H1 (cell line): Measurements from ENCODE around the gene HES4. TPM values are rescaled to one million over a fixed set of nuclear protein-coding genes. Genes with fewer than 3 reads are reported as not detected.

ENCODE experiments used
- CTCF ChIA-PET: fragments of 300-600 bp; sonication (Branson Sonifier 250); formaldehyde crosslinking; loops from one replicate; lab custom pipeline; 2021; ENCODE audit not compliant: partially characterized antibody; lab: Charles Lee
- POLR2A ChIA-PET: fragments of 300-600 bp; sonication (Branson Sonifier 250); formaldehyde crosslinking; loops from one replicate; lab custom pipeline; 2021; ENCODE audit warnings: inconsistent platforms; ENCODE audit not compliant: partially characterized antibody; lab: Charles Lee
- DNase-seq, 2 experiments: peaks; one replicate each; pipeline versions ENCODE4 v3.0.0 to v3.0.0-alpha.2; 2010 to 2022; ENCODE audit warnings: low spot score in 2 of 2, low read depth in 1 of 2, mixed read lengths in 1 of 2
- FAIRE-seq: peaks from 2 replicates; lab custom pipeline; 2011; peaks lifted over from hg19 to GRCh38; lab: Jason Lieb, UNC
- H2AFZ ChIP-seq: 2 replicates; pipeline ENCODE4 v1.8.1; 2012; ENCODE audit warnings: low read length, inconsistent platforms
- H2AK5ac ChIP-seq: 2 replicates; pipeline ENCODE4 v1.6.1; 2013; ENCODE audit warnings: low read depth, low read length
- H2BK120ac ChIP-seq: replicated peaks from 2 replicates; pipeline ENCODE3; 2013; ENCODE audit warnings: low read depth, low read length, inconsistent platforms
- H2BK12ac ChIP-seq: 2 replicates; pipeline ENCODE4 v1.6.1; 2013; ENCODE audit warnings: low read depth, low read length
- H2BK15ac ChIP-seq: 2 replicates; pipeline ENCODE4 v1.6.1; 2013; ENCODE audit warnings: low read length
- H2BK20ac ChIP-seq: 2 replicates; pipeline ENCODE4 v1.6.1; 2013; ENCODE audit warnings: low read length
- H2BK5ac ChIP-seq: 2 replicates; pipeline ENCODE4 v1.6.1; 2013; ENCODE audit warnings: low read depth, low read length
- H3K14ac ChIP-seq: 2 replicates; pipeline ENCODE4 v1.6.1; 2013; ENCODE audit warnings: inconsistent platforms; ENCODE audit not compliant: insufficient read length
- H3K18ac ChIP-seq: 2 replicates; pipeline ENCODE4 v1.6.1; 2013; ENCODE audit warnings: low read length; ENCODE audit errors: extremely low read depth
- H3K23ac ChIP-seq: 2 replicates; pipeline ENCODE4 v1.6.1; 2013; ENCODE audit warnings: inconsistent platforms; ENCODE audit not compliant: insufficient read length
- H3K23me2 ChIP-seq: 2 replicates; pipeline ENCODE4 v1.6.1; 2013; ENCODE audit warnings: low read depth, low read length
- H3K27ac ChIP-seq: 2 replicates; pipeline ENCODE4 v1.6.1; 2011; ENCODE audit warnings: low read depth, low read length, inconsistent platforms
- H3K27me3 ChIP-seq, 4 experiments: replicated peaks in 1 of 4; 1 replicate in 1 of 4; 2 replicates in 3 of 4; pipeline versions ENCODE4 v1.6.1 to v1.8.1; 2011 to 2013; ENCODE audit warnings: low read length in 3 of 4, mild to moderate bottlenecking in 3 of 4, inconsistent platforms in 2 of 4, mixed read lengths in 2 of 4, moderate library complexity in 1 of 4; ENCODE audit not compliant: control insufficient read depth in 3 of 4, insufficient read depth in 3 of 4; ENCODE audit errors: extremely low read depth in 1 of 4
- H3K36me3 ChIP-seq, 4 experiments: 2 replicates each; pipeline versions ENCODE4 v1.6.1 to v1.8.1; 2011 to 2013; ENCODE audit warnings: mild to moderate bottlenecking in 4 of 4, low read length in 3 of 4, moderate library complexity in 2 of 4, control low read depth in 1 of 4, inconsistent platforms in 1 of 4; ENCODE audit not compliant: insufficient read depth in 4 of 4, control insufficient read depth in 2 of 4
- H3K4ac ChIP-seq: replicated peaks from 2 replicates; pipeline ENCODE3; 2013; ENCODE audit warnings: low read length, low read depth, mixed read lengths, inconsistent platforms; ENCODE audit not compliant: insufficient read length
- H3K4me1 ChIP-seq, 4 experiments: replicated peaks in 1 of 4; 1 replicate in 1 of 4; 2 replicates in 3 of 4; pipeline versions ENCODE4 v1.6.1 to v1.8.1; 2011 to 2013; ENCODE audit warnings: low read length in 3 of 4, inconsistent platforms in 2 of 4, mixed read lengths in 1 of 4; ENCODE audit not compliant: insufficient read depth in 4 of 4, control insufficient read depth in 3 of 4
- H3K4me2 ChIP-seq, 2 experiments: 2 replicates each; pipeline versions ENCODE4 v1.6.1 to v1.8.1; 2011 to 2013; ENCODE audit warnings: low read depth in 2 of 2, low read length in 2 of 2, control low read depth in 1 of 2, inconsistent platforms in 1 of 2, mild to moderate bottlenecking in 1 of 2; ENCODE audit not compliant: insufficient read depth in 1 of 2
- H3K4me3 ChIP-seq, 4 experiments: fragments of 200-600, 300-600 bp in 1 of 4; sonication (generic), shearing (Covaris generic), sonication (Bioruptor Twin) in 1 of 4; 2 replicates each; pipeline versions ENCODE4 v1.5.1 to v1.8.1; 2011 to 2016; ENCODE audit warnings: low read length in 4 of 4, low read depth in 3 of 4, control low read depth in 2 of 4, inconsistent platforms in 2 of 4, mild to moderate bottlenecking in 2 of 4, mixed read lengths in 1 of 4, moderate library complexity in 1 of 4; ENCODE audit not compliant: insufficient read depth in 2 of 4; ENCODE audit errors: extremely low read depth in 1 of 4
- H3K56ac ChIP-seq: replicated peaks from 2 replicates; pipeline ENCODE3; 2013; ENCODE audit warnings: low read depth, mild to moderate bottlenecking, mixed read lengths, low read length, inconsistent platforms; ENCODE audit not compliant: insufficient read length
- H3K79me1 ChIP-seq: 2 replicates; pipeline ENCODE4 v1.6.1; 2013; ENCODE audit warnings: low read depth, low read length, control low read depth
- H3K79me2 ChIP-seq, 2 experiments: 2 replicates each; pipeline versions ENCODE4 v1.6.1 to v1.8.1; 2012 to 2013; ENCODE audit warnings: low read length in 2 of 2, mild to moderate bottlenecking in 2 of 2, inconsistent platforms in 1 of 2; ENCODE audit not compliant: insufficient read depth in 2 of 2, control insufficient read depth in 1 of 2
- H3K9ac ChIP-seq, 4 experiments: replicated peaks in 1 of 4; 1 replicate in 1 of 4; 2 replicates in 3 of 4; pipeline versions ENCODE4 v1.6.1 to v1.8.1; 2011 to 2013; ENCODE audit warnings: low read depth in 3 of 4, low read length in 3 of 4, control low read depth in 2 of 4, mild to moderate bottlenecking in 2 of 4, moderate library complexity in 2 of 4, inconsistent platforms in 1 of 4; ENCODE audit errors: extremely low read depth in 1 of 4
- H3K9me3 ChIP-seq, 2 experiments: 2 replicates each; pipeline versions ENCODE4 v1.6.1 to v1.8.1; 2012 to 2013; ENCODE audit warnings: mild to moderate bottlenecking in 2 of 2, moderate library complexity in 2 of 2, control low read depth in 1 of 2, inconsistent platforms in 1 of 2, low read depth in 1 of 2, low read length in 1 of 2, mixed read lengths in 1 of 2; ENCODE audit not compliant: insufficient read depth in 2 of 2
- H4K20me1 ChIP-seq, 2 experiments: replicated peaks in 1 of 2; 2 replicates each; pipeline versions ENCODE3 to v1.8.1; 2011 to 2013; ENCODE audit warnings: inconsistent platforms in 2 of 2, low read length in 2 of 2, mild to moderate bottlenecking in 1 of 2; ENCODE audit not compliant: insufficient read depth in 2 of 2, control insufficient read depth in 1 of 2
- H4K5ac ChIP-seq: 2 replicates; pipeline ENCODE4 v1.6.1; 2013; ENCODE audit warnings: low read length, low read depth, mixed read lengths, inconsistent platforms; ENCODE audit not compliant: insufficient read length
- H4K8ac ChIP-seq: 2 replicates; pipeline ENCODE4 v1.8.0; 2013; ENCODE audit warnings: mild to moderate bottlenecking, moderate library complexity, low read length, inconsistent platforms; ENCODE audit not compliant: insufficient read depth; ENCODE audit errors: extremely low read depth
- H4K91ac ChIP-seq: replicated peaks from 2 replicates; pipeline ENCODE3; 2013; ENCODE audit warnings: low read length, mixed read lengths, inconsistent platforms; ENCODE audit not compliant: insufficient read length
- CHD2 ChIP-seq: IDR thresholded peaks from 2 replicates; pipeline ENCODE4 v1.6.1; 2012; ENCODE audit warnings: low read length, improper control_type of control experiment
- CTCF ChIP-seq, 3 experiments: IDR thresholded peaks; 1 replicate in 2 of 3; 2 replicates in 1 of 3; pipeline versions ENCODE4 v1.5.1 to v1.6.1; 2011; ENCODE audit warnings: low read length in 3 of 3, mild to moderate bottlenecking in 3 of 3, inconsistent platforms in 2 of 3, low read depth in 1 of 3, moderate library complexity in 1 of 3; ENCODE audit not compliant: insufficient read depth in 1 of 3; ENCODE audit errors: control extremely low read depth in 1 of 3
- EGR1 ChIP-seq: IDR thresholded peaks from 2 replicates; pipeline ENCODE4 v1.6.1; 2011; ENCODE audit warnings: low read depth, low read length, borderline replicate concordance
- FOSL1 ChIP-seq: IDR thresholded peaks from 2 replicates; pipeline ENCODE4 v1.6.1; 2011; ENCODE audit warnings: mild to moderate bottlenecking, low read depth, low read length, moderate library complexity; ENCODE audit not compliant: insufficient read depth
- GTF2F1 ChIP-seq: IDR thresholded peaks from 2 replicates; pipeline ENCODE4 v1.6.1; 2012; ENCODE audit warnings: low read depth, low read length, improper control_type of control experiment, borderline replicate concordance
- RBBP5 ChIP-seq: IDR thresholded peaks from 2 replicates; pipeline ENCODE4 v1.7.1; 2012; ENCODE audit warnings: low read depth, mild to moderate bottlenecking, inconsistent platforms, low read length, moderate library complexity, borderline replicate concordance
- RFX5 ChIP-seq: IDR thresholded peaks from 2 replicates; pipeline ENCODE4 v1.6.1; 2011; ENCODE audit warnings: low read depth, low read length, improper control_type of control experiment, borderline replicate concordance
- SIX5 ChIP-seq: IDR thresholded peaks from 2 replicates; pipeline ENCODE4 v1.6.1; 2011; ENCODE audit warnings: mild to moderate bottlenecking, low read depth, low read length
- TEAD4 ChIP-seq: IDR thresholded peaks from 2 replicates; pipeline ENCODE4 v1.6.1; 2012; ENCODE audit warnings: low read depth, low read length, inconsistent platforms, mixed read lengths
- WGBS, 2 experiments: shearing (Covaris generic) in 1 of 2; methylation state at CpG; one replicate each; pipeline versions ENCODE4 v1.1.6 to v1.1.7; 2013 to 2015; ENCODE audit warnings: low lambda C conversion rate in 2 of 2, mixed read lengths in 2 of 2, inconsistent platforms in 1 of 2, low coverage in 1 of 2, missing lambda C conversion rate in 1 of 2; ENCODE audit not compliant: insufficient replicate concordance in 2 of 2, insufficient coverage in 1 of 2, insufficient read length in 1 of 2; ENCODE audit errors: extremely low coverage in 1 of 2, missing lambda C conversion rate in 1 of 2; 5-methylcytosine and 5-hydroxymethylcytosine counted together
- polyA plus RNA-seq, 7 experiments: library from polyadenylated mRNA; depleted of rRNA in 3 of 7; stranded (reverse) in 5 of 7; unstranded in 2 of 7; fragments of >200 nt in 5 of 7; fragments of 200-250 nt in 2 of 7; gene quantifications; 1 replicate in 5 of 7; 2 replicates in 1 of 7; 4 replicates in 1 of 7; pipeline versions ENCODE4 v1.2.1 to v1.2.3, GENCODE V29; 2011 to 2013; ENCODE audit warnings: missing spikeins in 2 of 7, mixed read lengths in 2 of 7
- total RNA-seq: library from RNA; stranded (reverse); fragmentation: NEBNext Ultra II Directional; extraction: Animal tissue kit (Norgen Biotek cat#: 25700); gene quantifications from 2 replicates; pipeline ENCODE4 v1.2.1, GENCODE V29; 2021

Gene HES4
- total and polyA plus RNA-seq, 2 of the 8 experiments (the other 6 are each of a cell fraction or from before 2014, with no cell fraction given), result 2.8 to 3.5 TPM

GRCh38 chr1:1004420-1004779, 4.5 kb upstream of the HES4 start:
- H3K9ac ChIP-seq, result 0 out of 7 replicates have a peak overlapping the region, but pooled peaks of 1 of the 4 experiments have one; percentile 10
- no peak overlapping the region for H2AFZ ChIP-seq
- POLR2A ChIA-PET, result interaction anchor here (1.2 to 4.2 kb wide), 3 partner anchors 10 to 21 kb away, joined by 3 to 40 read pairs (median 3); partner anchors contain the start of gene ISG15
- DNase-seq (no peak), FAIRE-seq (no peak)
- H2BK15ac ChIP-seq, result no peak overlapping the region
- H3K4ac ChIP-seq, result peak overlapping the region; percentile 53
- no peak overlapping the region for H4K5ac ChIP-seq
- no peaks in the 10 kb centered on the region for H3K9me3 ChIP-seq
- no peak overlapping the region for H2BK120ac ChIP-seq
- no peak overlapping the region for H3K27ac ChIP-seq
- H3K4me3 ChIP-seq, result no peak overlapping the region
- peaks cover 8% of the 10 kb centered on the region; the same call in 1 of the 2 replicates for H3K23me2 ChIP-seq
- 0 out of 2 replicates have a peak overlapping the region, but pooled peaks have one; percentile 1 for H2BK12ac ChIP-seq
- H3K36me3 ChIP-seq, result peaks cover 0 to 4% (median 0%) of the 10 kb centered on the region in 4 experiments; a peak in 1 of 8 replicates
- CTCF ChIA-PET, result interaction anchor here (1.4 to 4.5 kb wide), 4 partner anchors 10 to 22 kb away, joined by 6 to 21 read pairs (median 10); partner anchors contain the start of genes ISG15 and PERM1
- H3K23ac ChIP-seq, result no peak overlapping the region
- H3K79me2 ChIP-seq, result no peaks in the 10 kb centered on the region
- H3K4me2 ChIP-seq, result no peak overlapping the region
- H3K79me1 ChIP-seq, result no peaks in the 10 kb centered on the region
- no peak overlapping the region for H3K14ac ChIP-seq
- no peak overlapping the region for H4K91ac ChIP-seq
- H2BK20ac ChIP-seq, result no peak overlapping the region
- no peak overlapping the region for H2AK5ac ChIP-seq
- peaks cover 22 to 57% (median 36%) of the 10 kb centered on the region in 4 experiments for H3K27me3 ChIP-seq
- WGBS, 2 experiments, result 40% methylated on average over 3 of the region's 7 CpGs; no CpG with 5 or more reads in 1 of the 2 experiments
- H2BK5ac ChIP-seq, result no peak overlapping the region
- no peak overlapping the region for H4K8ac ChIP-seq
- no peak overlapping the region for H3K56ac ChIP-seq
- peaks cover 0 to 33% (median 11%) of the 10 kb centered on the region in 4 experiments; a peak in 4 of 7 replicates for H3K4me1 ChIP-seq
- no peak overlapping the region for H3K18ac ChIP-seq
- peaks cover 0 to 3% of the 10 kb centered on the region in 2 experiments for H4K20me1 ChIP-seq
- TF ChIP-seq TEAD4 (no peak), RFX5 (no peak), CTCF (IDR thresholded peaks at IDR 0.05; ENCODE audit: control extremely low read depth in 1 of 3, insufficient read depth in 1 of 3, low read depth in 1 of 3, low read length in 3 of 3) (no peak), CHD2 (no peak), RBBP5 (no peak), GTF2F1 (no peak), EGR1 (no peak), FOSL1 (no peak), SIX5 (no peak)
